Sciatic nerve (tissue), 2 donors: ENCODE results near the gene IQCE. TPM values are rescaled to one million over a fixed set of nuclear protein-coding genes. Genes with fewer than 3 reads are reported as not detected.

Experiments
- ATAC-seq: fragments of 200-7000 bp; cut with Tn5 transposase; one replicate; pipeline ENCODE4 v1.9.1; 2020; ENCODE audit warnings: mild to moderate bottlenecking, moderate library complexity
- DNase-seq: peaks from one replicate; pipeline ENCODE4 v3.0.0-alpha.2; 2020; ENCODE audit warnings: low spot score
- intact Hi-C: fragments of 100-400 bp; cut with DNase I; formaldehyde crosslinking; loops from one replicate; pipeline ENCODE4 v1.14.2; 2022
- total RNA-seq: library from RNA; stranded (reverse); fragmentation: NEBNext Ultra II Directional; extraction: Animal tissue kit (Norgen Biotek cat#: 25700); gene quantifications from one replicate; pipeline ENCODE4 v1.2.1, GENCODE V29; 2021
- donor health status: DM: no; HTN: no; CAD: no.
- donor health status: DM: no; HTN: no; CAD: no.

The IQCE gene
- total RNA-seq, 1 donor from 2014 or later, result 21.4 TPM

DNA sequence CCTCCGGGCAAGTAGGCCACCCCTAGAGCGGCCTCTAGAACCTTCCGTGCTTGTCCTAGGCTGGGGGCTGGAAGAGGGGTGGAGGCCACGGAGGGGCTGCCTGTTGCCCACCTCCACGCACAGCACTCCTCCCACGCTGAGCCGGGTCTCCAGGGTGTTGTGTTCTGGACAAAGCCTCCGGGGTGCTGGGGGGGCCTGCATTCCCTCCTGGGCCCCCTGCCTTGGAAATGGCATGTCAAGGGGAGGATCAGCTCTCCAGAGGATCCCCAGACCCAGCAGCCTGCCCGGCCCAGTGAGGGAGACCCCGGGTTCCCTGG is 64.9 kb downstream of the IQCE start:
- intact Hi-C loops, result no loop called here
- ATAC-seq, result no peak
- DNase-seq, result no peak

DNA sequence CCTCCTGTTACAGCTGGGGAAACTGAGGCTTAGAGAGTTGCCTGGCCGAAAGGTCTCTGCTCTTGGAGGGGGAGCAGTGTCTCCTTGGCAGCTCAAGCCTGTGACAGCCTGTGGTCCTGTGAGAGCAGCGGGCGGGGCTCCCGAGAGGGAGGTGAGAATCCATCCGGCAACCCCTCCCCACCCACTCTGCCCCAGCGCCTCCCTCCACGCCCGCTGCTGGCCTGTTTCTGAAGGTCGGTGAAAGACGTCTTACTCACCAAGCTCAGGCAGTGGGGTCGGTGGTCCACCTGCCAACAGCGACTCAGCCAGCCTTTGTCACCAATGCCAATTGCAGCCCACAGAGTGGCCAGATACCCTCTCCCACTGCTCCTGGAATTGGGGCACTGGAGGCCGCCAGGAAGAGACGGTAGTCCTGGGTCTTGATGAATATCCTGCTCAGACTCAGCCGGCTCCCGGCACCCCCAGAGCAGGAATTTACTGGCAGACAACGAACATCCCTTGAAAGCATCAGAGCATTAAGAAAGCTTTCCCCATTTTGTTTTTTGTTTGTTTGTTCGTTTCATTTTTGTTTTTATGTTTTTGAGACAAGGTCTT is 65.6 kb downstream of the IQCE start:
- DNase-seq (no peak), ATAC-seq (no peak)
- intact Hi-C loops, result no loop called here

DNA sequence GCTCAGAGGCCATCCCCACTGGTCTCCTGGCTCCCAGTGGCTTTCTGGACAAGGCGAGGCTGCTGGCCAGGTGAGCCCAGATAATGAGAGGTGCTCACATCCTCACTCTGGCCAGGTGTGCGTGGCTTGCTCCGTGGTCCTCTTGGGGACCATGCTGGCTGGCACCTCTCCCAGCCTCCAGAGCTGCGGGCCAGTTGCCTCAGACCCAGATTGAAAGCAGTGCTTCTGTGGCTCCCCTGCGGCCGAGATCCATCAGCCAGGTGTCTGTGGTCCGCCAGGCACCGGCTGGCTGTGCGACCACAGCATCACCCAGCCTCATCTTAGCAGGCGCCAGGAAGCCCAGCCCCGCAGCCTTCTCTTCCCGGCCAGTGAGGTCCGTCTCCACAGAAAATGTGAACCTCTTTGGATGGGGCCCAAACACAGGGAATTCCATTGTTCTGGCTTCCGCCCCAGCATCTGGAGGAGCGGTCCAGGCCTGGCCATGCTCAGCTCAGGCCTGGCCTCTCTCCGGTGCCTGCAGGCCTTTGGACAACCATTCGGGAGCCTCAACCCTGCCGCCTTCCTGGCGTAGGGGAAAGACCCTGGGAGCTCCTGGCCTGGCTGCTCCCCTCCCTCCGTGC is 67.8 kb downstream of the IQCE start:
- intact Hi-C loops, result no loop called here
- ATAC-seq (no peak), DNase-seq (no peak)

DNA sequence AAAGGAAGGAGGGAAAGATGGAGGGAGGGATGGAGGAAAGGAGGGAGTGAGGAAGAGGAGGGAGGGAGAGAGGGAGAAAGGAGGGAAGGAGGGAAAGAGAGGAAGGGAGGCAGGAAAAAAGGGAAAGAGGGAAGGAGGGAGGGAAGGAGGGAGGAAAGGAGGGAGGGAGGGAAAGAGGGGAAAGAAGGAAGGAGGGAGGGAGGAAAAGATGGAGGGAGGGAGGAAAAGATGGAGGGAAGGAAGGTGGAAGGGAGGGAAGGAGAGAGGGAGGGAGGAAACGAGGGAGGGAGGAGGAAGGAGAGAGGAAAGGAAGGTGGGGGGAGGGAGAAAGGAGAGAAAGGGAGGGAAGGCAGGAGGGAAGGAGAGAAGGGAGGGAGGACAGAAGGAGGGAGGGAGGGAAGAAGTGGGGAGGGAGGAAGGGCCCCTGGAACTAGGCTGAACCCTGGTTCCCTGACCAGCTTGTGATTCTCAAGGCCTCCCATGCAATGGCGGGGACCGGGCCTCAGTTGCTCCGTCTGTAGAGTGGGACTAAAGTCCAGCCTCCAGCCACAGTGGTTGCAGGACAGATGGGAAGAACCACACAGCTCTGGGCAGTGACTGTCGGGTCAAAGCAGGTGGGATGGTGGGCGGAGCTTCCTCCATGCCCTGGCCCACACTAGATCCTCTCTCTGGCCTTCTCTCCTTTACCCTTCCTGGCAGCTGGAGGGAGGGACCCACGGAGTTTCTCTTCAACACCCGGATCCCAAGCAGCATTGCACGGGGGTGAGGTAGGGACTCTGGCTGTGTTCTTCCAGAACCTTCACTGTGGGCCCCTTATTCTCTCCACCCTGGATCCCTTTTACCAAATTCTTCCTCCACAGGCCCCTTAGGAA is 68.7 kb downstream of the IQCE start:
- intact Hi-C loops, result no loop called here
- ATAC-seq (no peak), DNase-seq (no peak)

DNA sequence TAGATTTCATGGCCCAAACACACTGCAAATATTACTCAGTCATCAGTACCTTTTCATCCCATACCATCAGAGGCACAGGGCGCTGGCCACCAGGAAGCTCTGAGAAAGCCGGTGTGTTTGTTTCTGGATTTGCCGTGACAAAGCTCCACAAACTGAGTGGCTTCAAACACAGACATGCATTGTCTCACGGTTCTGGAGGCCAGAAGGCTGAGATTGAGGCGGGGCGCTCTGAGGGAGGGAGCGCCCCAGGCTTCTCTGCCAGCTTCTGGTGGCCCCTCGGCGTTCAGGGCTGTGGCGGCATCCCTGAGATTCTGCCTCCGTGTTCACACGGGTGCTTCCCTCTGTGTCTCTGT is 69.3 kb downstream of the IQCE start:
- intact Hi-C loops, result no loop called here
- ATAC-seq, result no peak
- DNase-seq, result no peak

DNA sequence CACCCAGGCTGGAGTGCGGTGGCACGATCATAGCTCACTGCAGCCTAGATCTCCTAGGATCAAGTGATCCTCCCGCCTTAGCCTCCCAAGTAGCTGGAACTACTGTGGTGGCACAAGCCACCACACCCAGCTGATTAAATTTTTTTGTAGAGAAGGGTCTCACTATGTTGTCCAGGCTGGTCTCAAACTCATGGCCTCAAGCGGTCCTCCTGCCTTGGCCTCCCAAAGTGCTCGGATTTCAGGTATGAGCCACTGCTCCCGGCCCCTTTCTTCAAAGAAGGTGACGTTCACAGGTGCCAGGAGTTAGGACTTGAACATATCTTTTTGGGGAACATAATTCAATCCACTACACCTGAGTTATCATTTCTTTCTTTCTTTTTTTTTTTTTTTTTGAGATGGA is 70.1 kb downstream of the IQCE start:
- no peak for DNase-seq
- intact Hi-C loops, result no loop called here
- ATAC-seq, result no peak

DNA sequence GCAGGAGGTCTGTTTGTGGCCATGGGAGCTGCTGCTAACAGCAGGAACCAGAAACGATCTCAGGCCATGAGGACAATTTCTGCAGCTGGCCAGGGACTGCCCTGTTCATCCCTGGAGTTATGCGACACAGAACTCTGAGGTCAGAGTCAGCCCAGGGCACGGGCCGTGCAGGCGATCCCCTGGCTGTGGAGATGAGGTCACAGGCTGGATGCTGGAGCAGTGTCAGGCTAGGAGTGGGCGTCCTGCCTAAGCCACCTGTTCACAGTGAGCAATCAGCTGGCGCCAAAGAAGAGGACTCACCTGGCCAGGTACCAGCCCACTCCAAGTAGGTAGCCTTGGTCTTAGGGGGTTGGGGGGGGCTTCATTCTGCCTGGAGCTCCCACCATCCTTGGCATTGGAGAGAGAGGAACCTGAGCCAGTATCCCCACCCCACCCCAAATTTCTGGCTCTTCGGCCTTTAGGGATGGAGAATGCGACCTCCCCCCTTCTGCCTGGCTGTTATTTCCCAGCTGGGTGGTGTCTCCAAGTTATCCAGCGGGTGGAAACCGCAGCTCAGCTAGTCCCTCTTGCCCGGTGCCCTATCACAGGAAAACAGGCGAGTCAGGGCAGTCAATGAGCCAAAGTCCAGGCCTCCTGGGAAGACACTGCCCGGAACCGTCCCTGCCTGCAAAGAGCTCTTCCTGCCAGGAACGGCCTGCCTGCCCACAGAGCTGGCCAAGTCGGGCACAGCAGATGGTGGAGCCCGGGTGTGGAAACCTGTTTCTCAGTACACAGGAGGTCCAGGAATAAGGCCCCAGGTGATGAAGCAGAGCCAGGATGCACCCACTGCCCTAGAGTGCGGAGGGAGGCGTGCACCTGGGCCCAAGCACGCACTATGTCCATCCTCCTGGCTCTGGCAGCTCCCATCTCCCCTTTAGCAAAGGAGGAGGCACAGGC is 71.2 kb downstream of the IQCE start:
- no peak for DNase-seq
- no peak for ATAC-seq
- intact Hi-C loops, result no loop called here

DNA sequence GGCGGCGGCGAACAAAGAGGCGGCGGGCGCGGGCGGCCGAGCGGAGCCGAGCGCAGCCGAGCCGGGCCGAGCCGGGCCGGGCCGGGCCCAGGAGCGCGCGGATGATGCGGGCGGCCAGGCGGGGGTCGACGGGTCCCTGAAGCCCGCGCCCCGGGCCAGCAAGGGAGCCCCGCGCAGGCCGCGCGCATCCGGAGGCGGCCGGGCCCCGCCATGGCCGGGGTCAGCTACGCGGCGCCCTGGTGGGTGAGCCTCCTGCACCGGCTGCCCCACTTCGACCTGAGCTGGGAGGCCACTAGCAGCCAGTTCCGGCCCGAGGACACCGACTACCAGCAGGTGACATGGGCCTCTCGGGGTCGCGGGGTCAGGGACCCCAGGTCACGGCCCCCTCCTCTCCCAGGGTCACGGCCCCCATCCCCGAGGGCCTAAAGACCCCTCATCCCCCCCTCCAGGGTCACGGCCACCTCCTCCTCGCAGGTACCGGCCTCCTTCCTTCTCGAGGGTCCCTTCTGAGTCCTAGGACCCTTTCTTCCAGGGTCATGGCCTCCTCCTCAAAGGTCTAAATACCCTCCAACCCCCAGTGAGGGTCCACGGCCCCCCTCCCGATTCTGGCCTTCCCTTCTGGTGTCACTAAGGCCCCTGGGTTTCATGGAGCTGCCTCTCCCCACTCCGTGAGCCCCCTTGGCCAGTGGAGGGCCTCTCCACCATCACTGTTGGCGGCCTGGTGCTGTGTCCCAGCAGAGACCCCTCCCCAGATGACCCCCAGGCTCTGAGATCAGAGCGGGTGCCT is 73.4 kb downstream of the IQCE start, which contains the start of gene TTYH3:
TSS of gene TTYH3 (plus strand) at position 41 of the 787 bp plus-strand sequence. CDS start at position 211, 170 bp downstream.
- intact Hi-C loops, result no loop called here
- ATAC-seq (peak; percentile 1), DNase-seq (peak; percentile 79)

DNA sequence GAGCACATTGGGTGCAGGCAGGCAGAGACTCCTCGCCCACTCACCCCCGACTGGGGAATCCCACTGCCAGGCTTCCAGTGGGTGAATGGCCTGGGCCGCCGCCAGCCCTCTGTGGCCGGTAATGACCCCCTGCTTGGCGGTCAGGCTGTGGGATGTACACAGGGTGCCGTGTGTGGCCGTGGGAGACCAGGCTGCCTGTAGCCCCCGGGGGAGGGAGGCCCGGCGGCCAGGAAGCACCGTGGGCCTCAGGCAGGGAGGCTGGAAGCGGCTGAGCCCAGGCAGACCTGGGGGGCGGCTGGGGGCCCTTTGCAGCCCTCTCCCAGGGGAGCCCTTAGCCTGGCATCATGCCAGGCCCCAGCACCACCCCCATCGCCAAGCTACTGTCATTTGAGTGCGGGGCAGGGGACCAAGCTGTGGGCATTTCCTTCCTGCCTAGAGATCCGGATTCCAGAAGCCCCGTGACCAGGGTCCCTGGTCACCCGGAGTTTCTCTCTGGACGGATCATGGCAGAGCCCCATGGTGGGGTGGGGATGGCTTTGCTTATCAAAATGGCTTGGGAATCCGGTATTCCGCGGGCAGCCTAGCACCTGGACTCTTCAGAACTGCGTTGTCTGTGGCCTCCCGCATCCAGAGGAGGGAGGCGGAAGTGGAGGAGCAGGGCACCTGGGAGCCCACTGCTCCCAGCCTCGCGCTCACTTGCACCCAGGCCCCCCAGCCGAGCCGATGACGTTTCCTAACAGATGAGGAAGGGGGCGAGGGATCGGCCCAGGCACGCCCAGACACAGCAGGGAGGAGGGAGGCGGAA is 74.2 kb downstream of the IQCE start:
- ATAC-seq, result peak; percentile 23
- peak; percentile 83 for DNase-seq
- intact Hi-C loops, result no loop called here

DNA sequence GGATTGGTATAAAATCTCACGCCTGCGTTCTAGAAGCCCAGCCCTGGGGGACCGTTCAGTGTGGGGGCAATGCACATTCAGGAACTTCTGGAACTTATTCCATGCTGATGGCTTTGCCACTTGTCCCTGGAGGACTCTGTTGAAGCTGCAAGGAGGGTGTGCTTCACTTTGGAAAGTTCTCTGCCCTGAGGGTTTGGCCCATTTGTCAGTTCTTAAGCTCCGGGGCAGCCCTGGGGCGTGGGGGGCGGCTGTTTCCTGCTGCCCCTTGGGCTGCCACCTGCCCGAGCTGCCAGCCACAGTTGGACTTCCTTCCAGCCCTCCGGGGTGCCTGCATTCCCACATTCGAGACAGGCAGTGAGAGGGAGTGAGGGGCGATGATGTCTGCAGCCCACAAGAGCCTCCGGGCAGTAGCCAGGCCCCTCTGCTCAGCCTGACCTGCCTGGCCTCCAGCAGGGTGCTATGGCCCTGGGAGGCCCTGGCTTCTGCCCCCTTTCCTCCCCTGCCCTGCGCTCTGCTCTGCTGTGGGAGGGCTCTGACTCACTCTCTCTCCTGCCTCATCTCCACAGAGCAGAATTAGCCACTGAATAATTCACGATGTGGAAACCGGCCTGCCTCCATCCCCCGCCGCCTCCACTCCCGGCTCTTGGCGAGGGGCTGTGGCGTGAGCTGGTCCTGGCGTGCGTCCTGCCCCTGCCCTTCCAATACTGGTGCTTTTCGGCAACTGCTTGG is 74.9 kb downstream of the IQCE start:
- intact Hi-C loops, result no loop called here
- no peak for DNase-seq
- ATAC-seq, result peak; percentile 25

DNA sequence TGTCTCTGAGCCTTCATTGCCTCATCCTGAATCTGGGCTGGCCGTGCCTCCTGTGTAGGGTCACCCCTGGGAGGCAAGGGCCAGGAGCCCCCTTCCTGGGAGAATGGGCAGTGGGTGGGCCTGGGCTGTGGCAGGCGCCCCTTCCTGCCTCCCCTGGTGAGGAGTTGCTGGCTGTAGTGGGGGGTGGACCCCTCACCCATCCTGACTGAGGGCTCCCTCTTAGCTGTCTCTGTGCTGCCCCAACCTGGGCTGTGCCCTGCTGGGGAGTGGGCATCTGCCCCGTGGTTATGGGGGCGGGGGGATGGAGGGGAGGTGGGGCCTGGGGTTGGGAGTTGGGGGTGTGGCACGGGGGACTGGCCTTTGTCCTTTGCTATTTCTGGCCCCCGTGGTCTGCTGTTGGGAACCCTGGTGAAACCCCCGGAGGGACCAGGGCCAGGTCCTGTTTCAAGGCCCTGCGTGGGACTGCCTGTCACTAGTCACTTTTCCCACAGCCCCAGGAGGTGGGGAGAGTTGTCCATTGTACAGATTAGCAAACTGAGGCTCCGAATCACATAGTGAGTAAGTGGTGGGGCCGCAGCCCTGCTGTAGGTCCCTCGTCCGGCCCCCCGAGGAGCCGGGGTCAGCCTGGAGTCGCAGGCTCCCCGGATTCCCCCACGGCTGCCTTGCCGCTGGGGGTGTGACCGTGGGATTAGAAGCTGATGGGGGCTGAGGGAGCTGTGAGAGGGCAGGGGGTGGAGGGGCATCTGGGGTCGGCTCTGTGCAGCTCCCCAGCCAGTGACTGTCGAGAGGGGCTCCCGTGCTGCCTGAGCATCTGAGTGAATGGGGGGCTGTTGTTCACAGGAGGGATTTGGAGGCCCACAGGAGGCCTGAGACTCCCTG is 75.7 kb downstream of the IQCE start:
- intact Hi-C loops, result no loop called here
- no peak for DNase-seq
- ATAC-seq, result no peak

DNA sequence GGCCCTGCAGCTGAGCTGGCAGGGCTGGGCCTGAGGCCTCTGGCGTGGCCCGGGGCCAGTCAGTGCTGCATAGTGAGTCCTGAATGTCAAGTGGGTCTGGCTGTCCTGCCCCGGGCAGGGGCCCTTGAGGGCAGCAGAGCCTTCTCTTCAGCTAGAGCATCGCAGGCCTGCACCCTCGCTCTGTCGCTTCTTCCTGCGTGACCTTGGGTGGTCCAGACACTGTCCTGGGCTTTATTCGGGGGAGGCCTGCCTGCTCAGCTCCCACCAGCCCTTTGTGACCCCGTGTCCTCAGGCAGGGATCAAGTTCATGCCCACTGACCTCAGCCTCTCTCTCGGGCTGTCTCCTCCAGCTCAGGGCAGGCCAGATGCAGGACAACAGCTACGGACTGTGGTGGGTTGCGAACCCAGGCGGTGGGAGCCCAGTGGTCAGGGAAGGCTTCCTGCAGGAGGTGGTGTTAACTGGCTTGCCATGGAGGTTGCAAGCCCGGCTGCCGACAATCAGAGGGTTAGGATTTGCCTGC is 76.4 kb downstream of the IQCE start:
- ATAC-seq (no peak), DNase-seq (no peak)

DNA sequence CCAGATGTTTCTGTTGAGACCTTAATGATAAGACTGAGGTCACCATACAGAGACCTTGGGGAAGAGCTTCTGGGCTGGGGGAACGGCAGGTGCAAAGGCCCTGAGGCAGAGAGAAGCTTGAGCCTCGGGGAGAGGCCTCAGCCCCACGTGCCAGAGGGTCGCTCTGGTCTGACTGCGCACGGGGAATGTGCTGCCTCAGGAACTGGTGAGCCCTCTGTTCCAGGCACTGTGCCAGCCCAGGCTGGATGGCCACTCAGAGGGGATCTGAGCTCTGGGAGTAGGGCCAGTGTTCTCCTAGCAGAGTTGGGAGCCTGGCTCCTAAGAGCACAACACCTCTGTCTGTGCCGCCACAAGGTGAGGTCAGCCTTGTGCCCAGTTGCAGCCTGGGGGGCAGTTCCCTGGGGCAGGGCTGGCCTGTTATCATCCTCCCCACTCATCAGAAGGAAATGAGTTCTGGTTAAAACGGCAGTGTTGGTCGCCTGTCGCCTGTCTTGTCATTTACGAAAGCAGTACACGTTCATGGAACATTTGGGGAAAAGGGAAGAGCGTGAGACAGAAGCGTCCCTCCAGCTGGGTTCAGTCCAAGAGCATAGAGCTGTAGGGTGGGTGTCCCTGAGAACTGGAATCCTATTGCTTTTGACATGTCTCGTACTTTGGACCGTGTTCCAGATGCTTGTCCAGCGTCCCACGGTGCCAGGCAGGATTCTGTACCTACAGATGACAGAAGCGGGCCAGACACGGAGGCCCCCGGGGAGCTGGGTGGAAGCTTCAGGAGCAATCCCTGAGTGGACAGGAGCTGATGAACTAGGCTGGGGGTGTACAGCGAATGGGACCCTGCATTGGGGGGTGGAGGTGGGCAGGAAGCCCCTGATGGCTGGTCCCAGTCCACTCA is 77.3 kb downstream of the IQCE start:
- intact Hi-C loops, result no loop called here
- DNase-seq, result no peak
- ATAC-seq, result no peak

More for the DNA sequence above, 76.4 kb downstream of the IQCE start:
- intact Hi-C loops, result no loop called here

DNA sequence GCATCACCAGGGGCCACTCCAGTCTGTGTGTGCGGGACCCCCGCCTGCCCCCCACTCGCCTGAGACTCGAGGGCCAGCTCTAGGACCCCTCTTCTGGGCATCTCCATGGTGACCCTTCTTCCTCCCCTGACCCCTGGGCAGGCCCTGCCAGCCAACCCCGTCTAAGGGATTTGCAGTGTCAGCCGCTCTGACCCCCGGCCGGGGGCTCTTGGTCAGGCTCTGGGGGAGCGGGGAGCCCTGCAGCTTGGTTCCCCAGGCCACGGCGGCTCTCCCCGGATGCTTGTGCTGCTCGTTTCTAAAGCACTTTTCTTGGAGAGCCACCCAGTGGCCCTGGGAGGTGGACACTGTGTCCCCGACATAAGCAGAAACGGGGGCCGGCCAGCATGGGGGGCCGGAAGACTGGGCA is 78.3 kb downstream of the IQCE start:
- ATAC-seq (no peak), DNase-seq (no peak)
- intact Hi-C loops, result no loop called here
